NCI-H2081 (cell line): Measurements from ENCODE around the gene GNAZ.

Experiments
- DNase-seq, 2 experiments: peaks; one replicate each; lab custom pipeline; 2025; lab: John Stamatoyannopoulos, UW

GNAZ gene

GRCh38 chr22:23107487-23108248 is 37.3 kb downstream of the GNAZ start:
- DNase-seq: no peak

GRCh38 chr22:23108249-23109078 is 38.1 kb downstream of the GNAZ start:
- no peak for DNase-seq

- no peak for DNase-seq
Observed at GRCh38 chr22:23109079-23109347, 38.7 kb downstream of the GNAZ start.

- no peak for DNase-seq
Observed at GRCh38 chr22:23109441-23109978, 39.2 kb downstream of the GNAZ start.

- DNase-seq: peak in 1 of 2 experiments; percentile 33
Observed at GRCh38 chr22:23110190-23110921, 40.0 kb downstream of the GNAZ start.

GRCh38 chr22:23110922-23111527 is 40.7 kb downstream of the GNAZ start:
- DNase-seq: peak; percentile 19 to 37

- DNase-seq: no peak
Observed at GRCh38 chr22:23112472-23113012, 42.2 kb downstream of the GNAZ start.

- DNase-seq: peak; percentile 43 to 65
Observed at GRCh38 chr22:23113067-23113846, 42.9 kb downstream of the GNAZ start.

- no peak for DNase-seq
Observed at GRCh38 chr22:23113847-23114720, 43.8 kb downstream of the GNAZ start.

GRCh38 chr22:23114721-23115020 is 44.4 kb downstream of the GNAZ start:
- DNase-seq: no peak

GRCh38 chr22:23115369-23115768 is 45.0 kb downstream of the GNAZ start:
- DNase-seq: no peak

- no peak for DNase-seq
Observed at GRCh38 chr22:23115825-23116494, 45.6 kb downstream of the GNAZ start.

- no peak for DNase-seq
Observed at GRCh38 chr22:23116506-23117263, 46.4 kb downstream of the GNAZ start.

GRCh38 chr22:23117275-23117674 is 47.0 kb downstream of the GNAZ start:
- no peak for DNase-seq

- DNase-seq: peak in 1 of 2 experiments; percentile 18
Observed at GRCh38 chr22:23117891-23118646, 47.8 kb downstream of the GNAZ start.

GRCh38 chr22:23118647-23119493 is 48.6 kb downstream of the GNAZ start:
- DNase-seq: no peak
